Measurements from ENCODE around the gene DEGS2.

GRCh38 chr14:100111931-100112704, 47.3 kb downstream of the DEGS2 start:
- TF ChIP-seq, protein P1, sequence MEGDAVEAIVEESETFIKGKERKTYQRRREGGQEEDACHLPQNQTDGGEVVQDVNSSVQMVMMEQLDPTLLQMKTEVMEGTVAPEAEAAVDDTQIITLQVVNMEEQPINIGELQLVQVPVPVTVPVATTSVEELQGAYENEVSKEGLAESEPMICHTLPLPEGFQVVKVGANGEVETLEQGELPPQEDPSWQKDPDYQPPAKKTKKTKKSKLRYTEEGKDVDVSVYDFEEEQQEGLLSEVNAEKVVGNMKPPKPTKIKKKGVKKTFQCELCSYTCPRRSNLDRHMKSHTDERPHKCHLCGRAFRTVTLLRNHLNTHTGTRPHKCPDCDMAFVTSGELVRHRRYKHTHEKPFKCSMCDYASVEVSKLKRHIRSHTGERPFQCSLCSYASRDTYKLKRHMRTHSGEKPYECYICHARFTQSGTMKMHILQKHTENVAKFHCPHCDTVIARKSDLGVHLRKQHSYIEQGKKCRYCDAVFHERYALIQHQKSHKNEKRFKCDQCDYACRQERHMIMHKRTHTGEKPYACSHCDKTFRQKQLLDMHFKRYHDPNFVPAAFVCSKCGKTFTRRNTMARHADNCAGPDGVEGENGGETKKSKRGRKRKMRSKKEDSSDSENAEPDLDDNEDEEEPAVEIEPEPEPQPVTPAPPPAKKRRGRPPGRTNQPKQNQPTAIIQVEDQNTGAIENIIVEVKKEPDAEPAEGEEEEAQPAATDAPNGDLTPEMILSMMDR (conservative IDR thresholded peaks at IDR 0.05; ENCODE audit: low read depth, low read length): no peak
- no peak for TF ChIP-seq EZH2 (IDR thresholded peaks at IDR 0.05; ENCODE audit: borderline replicate concordance, low read depth, low read length, poor library complexity, severe bottlenecking)

All from A673 (cell line).